Activated CD4-positive, CD25-positive, alpha-beta regulatory T cell (primary cell): ENCODE results near the gene WDR36.
A peak's percentile ranks its signal among the peaks of the same experiment; 100 is the strongest.

Experiments used
- DNase-seq, 4 experiments: peaks; one replicate each; lab custom pipeline; 2025; lab: John Stamatoyannopoulos, UW

The WDR36 gene

GRCh38 chr5:111092062-111092853 is at the start of gene WDR36:
WDR36 (plus strand) TSS chr5:111092348; CDS start chr5:111092457, 109 bp downstream.
- DNase-seq = peak; percentile 70 to 82 (median 78)

DNA sequence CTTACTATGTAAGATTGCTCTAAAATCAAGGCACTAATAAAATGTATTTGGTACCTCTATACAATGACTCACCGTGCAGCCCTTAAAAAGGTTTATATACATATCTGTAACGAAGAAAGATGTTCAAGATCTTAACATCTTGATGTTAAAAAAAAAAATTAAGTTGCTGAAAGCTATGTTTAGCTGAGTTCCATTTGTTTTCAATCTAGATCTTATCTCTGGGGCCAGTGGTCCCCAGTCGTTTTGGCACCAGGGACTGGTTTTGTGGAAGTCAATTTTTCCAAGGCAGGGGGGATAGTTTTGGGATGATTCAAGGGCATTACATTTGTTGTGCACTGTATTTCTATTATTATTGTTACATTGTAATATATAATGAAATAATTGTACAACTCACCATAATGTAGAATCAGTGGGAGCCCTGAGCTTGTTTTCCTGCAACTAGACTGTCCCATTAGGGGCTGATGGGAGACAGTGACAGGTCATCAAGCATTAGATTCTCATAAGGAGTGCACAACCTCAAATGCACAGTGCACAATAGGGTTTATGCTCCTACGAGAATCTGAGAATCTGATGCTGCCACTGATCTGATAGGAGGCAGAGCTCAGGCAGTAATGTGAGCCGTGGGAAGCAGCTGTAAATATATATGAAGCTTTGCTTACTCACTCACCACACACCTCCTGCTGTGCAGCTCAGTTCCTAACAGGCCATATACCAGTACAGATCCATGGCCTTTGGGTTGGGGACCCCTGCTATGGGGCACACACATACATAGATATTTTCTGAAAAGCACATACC is 48.2 kb upstream of the WDR36 start:
- no peak for DNase-seq

GRCh38 chr5:111058064-111058463 is 34.1 kb upstream of the WDR36 start:
- no peak for DNase-seq

DNA sequence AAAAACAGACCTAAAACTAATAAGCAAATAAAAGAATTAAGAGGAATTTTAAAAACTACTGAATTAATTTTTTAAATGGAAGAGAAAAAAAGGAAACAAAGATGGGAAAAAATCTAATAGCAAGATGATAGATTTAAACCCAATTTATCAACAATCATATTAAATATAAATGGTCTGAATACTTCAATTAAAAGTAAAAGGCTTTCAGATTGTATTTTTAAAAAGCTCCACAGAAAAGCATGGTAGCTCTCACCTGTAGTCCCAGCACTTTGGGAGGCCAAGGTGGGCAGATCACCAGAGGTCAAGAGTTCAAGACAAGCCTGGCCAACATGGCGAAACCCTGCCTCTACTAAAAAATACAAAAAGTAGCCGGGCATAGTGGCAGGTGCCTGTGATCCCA is 32.0 kb upstream of the WDR36 start:
- DNase-seq = no peak

- no peak for DNase-seq
Observed at GRCh38 chr5:111061618-111062017, 30.5 kb upstream of the WDR36 start.

GRCh38 chr5:111063709-111064322 is 28.3 kb upstream of the WDR36 start:
- DNase-seq = no peak

GRCh38 chr5:111066261-111066938 is 25.7 kb upstream of the WDR36 start:
- no peak for DNase-seq

DNA sequence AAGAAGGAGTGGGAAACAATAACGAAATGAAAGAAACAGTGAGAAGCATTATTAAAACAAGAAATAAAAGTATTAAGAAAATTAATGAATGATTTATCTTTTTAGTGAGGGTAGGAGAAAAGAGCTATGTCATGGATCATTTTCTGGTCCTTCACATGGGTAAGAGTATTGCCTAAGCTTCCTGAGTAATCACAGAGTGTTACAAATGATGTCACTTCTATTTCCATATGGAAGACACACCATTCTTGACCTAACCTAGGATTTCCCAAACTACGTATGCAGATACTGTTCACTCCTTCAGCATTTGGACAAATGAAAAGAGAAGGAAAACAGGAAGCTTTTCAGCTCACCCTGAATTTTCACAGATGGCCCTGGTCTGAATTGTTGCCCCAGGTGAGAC is 23.9 kb upstream of the WDR36 start:
- no peak for DNase-seq

DNA sequence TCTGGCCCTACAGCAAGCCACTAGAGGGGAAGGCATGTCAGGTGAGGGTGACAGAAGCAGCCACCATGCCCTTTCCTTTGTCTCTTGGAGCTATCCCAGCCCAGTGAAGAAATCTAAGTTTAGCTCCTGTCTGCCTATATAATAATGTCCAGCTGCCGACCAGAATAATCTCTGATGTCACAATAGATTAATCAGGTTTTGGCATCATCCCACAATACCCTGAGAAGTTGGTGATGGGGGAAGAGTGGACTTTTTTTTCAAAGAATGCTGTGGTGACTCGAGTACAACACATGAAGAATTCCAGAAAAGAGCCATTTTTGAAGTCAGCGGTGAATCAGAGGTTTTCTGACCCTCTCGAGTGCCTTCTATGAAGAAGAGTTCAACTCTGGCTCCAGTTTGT is 22.3 kb upstream of the WDR36 start:
- DNase-seq = no peak

- DNase-seq = no peak
Observed at GRCh38 chr5:111070272-111071134, 21.6 kb upstream of the WDR36 start.

DNA sequence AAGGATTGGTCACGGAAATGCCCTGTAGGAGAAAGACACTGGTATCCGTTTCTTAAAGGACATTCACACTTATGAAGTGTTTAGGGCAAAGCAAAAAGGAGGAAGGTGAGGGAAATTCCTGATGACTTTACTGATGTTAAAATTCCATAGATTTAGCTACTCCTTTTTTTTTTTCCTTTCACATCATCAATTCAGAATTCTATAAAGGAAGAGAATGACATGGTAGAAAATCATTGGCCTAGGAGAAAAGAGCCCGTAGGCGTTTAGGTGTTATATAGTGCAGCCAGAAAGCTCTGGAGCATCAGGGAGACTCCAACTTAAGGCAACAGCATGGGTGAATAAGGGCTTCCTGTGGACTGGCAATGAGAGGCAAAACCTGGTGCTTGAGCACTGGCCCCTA is 20.7 kb upstream of the WDR36 start, which contains the start of gene TSLP:
Gene TSLP (plus strand): TSS at position 301 of the 400 bp plus-strand sequence. CDS start 178 bp downstream, outside the sequence.
- DNase-seq = no peak

- peak in 3 of 4 experiments; percentile 2 to 18 (median 5) for DNase-seq
Observed at GRCh38 chr5:111072949-111073682, 19.0 kb upstream of the WDR36 start.

- DNase-seq = no peak
Observed at GRCh38 chr5:111074244-111074643, 17.9 kb upstream of the WDR36 start.

DNA sequence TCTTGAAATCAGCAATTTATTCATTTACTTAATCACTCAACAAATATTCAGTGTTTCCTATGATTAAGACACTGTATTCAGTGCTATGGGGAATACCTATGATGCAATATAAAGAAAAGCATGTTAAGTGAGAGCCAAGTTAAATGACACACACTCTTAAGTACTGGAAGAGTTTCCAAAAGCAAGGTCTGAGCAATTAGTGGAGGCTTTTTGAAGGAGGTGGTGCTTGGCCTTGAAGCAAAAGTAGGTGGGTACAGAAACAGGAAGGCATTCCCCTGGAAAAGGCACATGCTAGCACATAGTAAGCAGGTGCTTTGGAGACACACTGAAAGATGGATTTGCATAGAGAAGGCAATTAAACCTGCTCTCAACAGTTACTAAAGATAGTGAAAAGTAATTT is 16.6 kb upstream of the WDR36 start:
- DNase-seq = no peak

GRCh38 chr5:111076091-111076490 is 16.1 kb upstream of the WDR36 start:
- DNase-seq = no peak

DNA sequence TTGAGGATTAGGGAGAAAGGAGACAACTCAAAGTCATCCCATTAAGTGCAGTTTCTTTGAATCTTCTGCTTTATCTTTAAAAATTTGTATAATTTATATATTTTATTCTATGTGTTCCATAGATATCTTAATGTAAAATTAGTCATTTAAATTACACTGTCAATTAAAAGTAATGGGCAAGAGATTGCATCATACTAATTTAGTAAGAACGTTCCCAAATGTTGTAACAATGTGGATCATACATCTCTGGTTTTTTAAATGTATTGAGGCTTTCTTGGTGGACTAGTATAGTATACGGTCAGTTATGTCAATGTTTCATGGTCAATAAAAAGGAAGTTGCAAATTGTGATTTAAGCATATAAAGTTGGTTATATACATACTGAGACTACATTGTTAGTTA is 14.5 kb upstream of the WDR36 start:
- DNase-seq = no peak

- no peak for DNase-seq
Observed at GRCh38 chr5:111079846-111080245, 12.3 kb upstream of the WDR36 start.

DNA sequence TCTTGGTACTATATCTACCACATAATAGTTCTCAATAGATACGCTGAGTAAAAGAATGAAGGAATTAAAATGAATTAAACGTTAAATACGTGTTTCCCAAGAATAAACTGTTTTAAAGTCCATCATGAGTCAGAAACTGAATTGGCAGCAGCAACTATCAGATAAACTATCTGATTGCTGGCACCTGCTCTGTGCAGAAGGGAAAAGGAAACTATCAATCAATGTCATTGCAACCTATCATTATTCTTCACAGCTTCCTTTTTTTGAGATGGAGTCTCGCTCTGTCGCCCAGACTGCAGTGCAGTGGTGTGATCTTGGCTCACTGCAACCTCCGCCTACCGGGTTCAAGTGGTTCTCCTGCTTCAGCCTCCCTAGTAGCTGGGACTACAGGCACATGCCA is 8.8 kb upstream of the WDR36 start:
- DNase-seq = no peak

- no peak for DNase-seq
Observed at GRCh38 chr5:111095982-111096381, 3.8 kb downstream of the WDR36 start.

- DNase-seq = no peak
Observed at GRCh38 chr5:111099058-111099778, 7.1 kb downstream of the WDR36 start.
